B cell (primary cell): ENCODE measurements around the gene TMEM132D. TPM values are rescaled to one million over a fixed set of nuclear protein-coding genes. Genes with fewer than 3 reads are reported as not detected.

Source experiments
- ATAC-seq: fragments of 200-7000 bp; cut with Tn5 transposase; one replicate; pipeline ENCODE4 v1.10.0; 2021; ENCODE audit warnings: low read depth, mild to moderate bottlenecking, moderate number of reproducible peaks, moderate library complexity
- CTCF ChIA-PET: fragments of 350-600 bp; sonication (Branson Sonifier 250); formaldehyde crosslinking; loops from one replicate; lab custom pipeline; 2021; ENCODE audit warnings: antibody characterized with exemption, inconsistent platforms; lab: Charles Lee
- POLR2A ChIA-PET: fragments of 350-600 bp; sonication (Branson Sonifier 250); formaldehyde crosslinking; loops from one replicate; lab custom pipeline; 2021; ENCODE audit warnings: antibody characterized with exemption; lab: Charles Lee
- DNase-seq: peaks from one replicate; pipeline ENCODE4 v3.0.0; 2013
- H2AFZ ChIP-seq: 2 replicates; pipeline ENCODE4 v1.6.1; 2012; ENCODE audit warnings: mild to moderate bottlenecking, low read depth, low read length; ENCODE audit not compliant: insufficient read depth, poor library complexity, severe bottlenecking
- H3K27ac ChIP-seq, 2 donors: 1 replicate in 1 of 2; 2 replicates in 1 of 2; pipeline ENCODE4 v1.5.1; 2012 to 2013; ENCODE audit warnings: low read length in 2 of 2, mild to moderate bottlenecking in 2 of 2, moderate library complexity in 1 of 2
- H3K27me3 ChIP-seq, 4 experiments: fragments of 200-600 bp in 1 of 4; sonication (generic) in 1 of 4; replicated peaks in 1 of 4; 1 replicate in 2 of 4; 2 replicates in 2 of 4; pipeline versions ENCODE4 v1.6.1 to v1.7.0; 2013 to 2016; ENCODE audit warnings: low read length in 3 of 4, mild to moderate bottlenecking in 2 of 4, mixed read lengths in 1 of 4, moderate library complexity in 1 of 4; ENCODE audit not compliant: insufficient read depth in 4 of 4, control insufficient read depth in 3 of 4; ENCODE audit errors: control extremely low read depth in 1 of 4
- H3K36me3 ChIP-seq, 2 experiments: replicated peaks in 1 of 2; 1 replicate in 1 of 2; 2 replicates in 1 of 2; pipeline versions ENCODE4 v1.6.1 to v1.7.1; 2013; ENCODE audit warnings: low read length in 1 of 2; ENCODE audit not compliant: insufficient read depth in 2 of 2, control insufficient read depth in 1 of 2; ENCODE audit errors: control extremely low read depth in 1 of 2, extremely low read depth in 1 of 2
- H3K4me1 ChIP-seq, 2 donors: fragments of 200-600 bp in 1 of 2; sonication (generic) in 1 of 2; 1 replicate in 1 of 2; 2 replicates in 1 of 2; pipeline versions ENCODE4 v1.5.1 to v1.6.1; 2013 to 2017; ENCODE audit warnings: low read length in 2 of 2; ENCODE audit not compliant: control insufficient read depth in 2 of 2, insufficient read depth in 2 of 2
- H3K4me2 ChIP-seq: replicated peaks from 2 replicates; pipeline ENCODE3; 2012; ENCODE audit warnings: mild to moderate bottlenecking, low read depth, low read length; ENCODE audit not compliant: poor library complexity, severe bottlenecking
- H3K4me3 ChIP-seq, 5 experiments: fragments of 200-600 bp in 1 of 5; sonication (generic) in 1 of 5; 1 replicate in 3 of 5; 2 replicates in 2 of 5; pipeline versions ENCODE4 v1.5.1 to v1.7.0; 2011 to 2016; ENCODE audit warnings: low read length in 4 of 5, mild to moderate bottlenecking in 4 of 5, low read depth in 2 of 5, control low read depth in 1 of 5, moderate library complexity in 1 of 5; ENCODE audit not compliant: insufficient read depth in 1 of 5; ENCODE audit errors: control extremely low read depth in 1 of 5, extremely low read depth in 1 of 5
- H3K79me2 ChIP-seq: fragments of 200-600 bp; sonication (generic); one replicate; pipeline ENCODE4 v1.6.0; 2016; ENCODE audit warnings: low read length; ENCODE audit not compliant: control insufficient read depth, insufficient read depth
- H3K9ac ChIP-seq: fragments of 200-600 bp; sonication (generic); 2 replicates; pipeline ENCODE4 v1.6.1; 2017; ENCODE audit warnings: mild to moderate bottlenecking, low read length, moderate library complexity
- H3K9me3 ChIP-seq, 3 donors: one replicate each; pipeline versions ENCODE4 v1.6.1 to v1.7.1; 2013; ENCODE audit warnings: low read length in 2 of 3; ENCODE audit not compliant: control insufficient read depth in 2 of 3, insufficient read depth in 1 of 3; ENCODE audit errors: control extremely low read depth in 1 of 3
- H4K20me1 ChIP-seq: 2 replicates; pipeline ENCODE4 v1.6.0; 2012; ENCODE audit warnings: mild to moderate bottlenecking, low read length; ENCODE audit not compliant: insufficient read depth, control insufficient read depth, poor library complexity, severe bottlenecking
- H3K27ac Mint-ChIP-seq: one replicate; pipeline ENCODE4 v1.8.0; 2021; ENCODE audit warnings: mixed read lengths
- H3K27me3 Mint-ChIP-seq: one replicate; pipeline ENCODE4 v1.8.0; 2021; ENCODE audit warnings: mixed read lengths
- H3K4me1 Mint-ChIP-seq: one replicate; pipeline ENCODE4 v1.8.0; 2021; ENCODE audit warnings: mixed read lengths
- H3K4me3 Mint-ChIP-seq: one replicate; pipeline ENCODE4 v1.8.0; 2021; ENCODE audit warnings: mixed read lengths
- H3K9me3 Mint-ChIP-seq: one replicate; pipeline ENCODE4 v1.8.0; 2022; ENCODE audit warnings: mixed read lengths; ENCODE audit not compliant: insufficient read depth
- EZH2 ChIP-seq: IDR thresholded peaks from 2 replicates; pipeline ENCODE4 v1.6.1; 2012; ENCODE audit warnings: borderline replicate concordance, low read depth, mild to moderate bottlenecking, moderate library complexity, low read length; ENCODE audit not compliant: insufficient read depth, poor library complexity, severe bottlenecking
- WGBS: methylation state at CpG from one replicate; pipeline ENCODE4 v1.1.5; 2013; ENCODE audit warnings: missing lambda C conversion rate; ENCODE audit not compliant: insufficient coverage; 5-methylcytosine and 5-hydroxymethylcytosine counted together
- intact Hi-C: fragments of 100-400 bp; cut with micrococcal nuclease; formaldehyde crosslinking; loops from one replicate; pipeline ENCODE4 v1.10.0; 2022
- polyA plus RNA-seq: library from polyadenylated mRNA; depleted of rRNA; stranded (reverse); fragments of >200 nt; gene quantifications from 2 replicates; pipeline ENCODE4 v1.2.3, GENCODE V29; 2012
- total RNA-seq, 2 donors: library from RNA; stranded (reverse); fragments of 120-200 nt in 1 of 2; gene quantifications; 1 replicate in 1 of 2; 2 replicates in 1 of 2; pipeline versions ENCODE4 v1.2.3 to v1.2.4, GENCODE V29; 2013 to 2022
- TF ChIP-seq, protein P1 (sequence below): fragments of 200-600 bp; IDR thresholded peaks from one replicate; pipeline ENCODE4 v1.8.0; 2022; ENCODE audit warnings: antibody characterized with exemption, mild to moderate bottlenecking

The TMEM132D gene
- total and polyA plus RNA-seq, 2 donors (not counting 1 experiment from before 2014, with no cell fraction given): not detected

DNA sequence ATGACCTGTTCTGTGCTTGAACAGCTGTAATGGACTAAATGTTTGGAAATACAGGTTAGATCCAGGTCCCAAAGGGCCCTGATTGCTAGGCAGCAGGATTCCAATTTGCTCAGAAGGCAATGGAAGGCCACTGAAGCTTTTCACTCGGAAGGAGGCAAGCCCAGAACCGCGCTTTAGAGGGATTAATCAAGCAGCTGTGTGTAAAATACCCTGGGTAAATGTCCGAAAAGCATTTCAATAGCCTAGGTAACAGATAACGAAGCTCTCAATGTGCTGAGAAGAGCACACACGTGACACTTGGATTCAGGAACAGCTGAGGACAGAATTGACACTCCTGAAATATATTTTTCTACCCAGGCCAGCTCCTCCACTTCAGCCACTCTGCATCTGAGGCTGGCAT lies 436.1 kb downstream of the TMEM132D start:
- no peaks in the 10 kb centered on the region for H3K4me1 ChIP-seq
- ATAC-seq: no peak
- no peaks in the 10 kb centered on the region for H4K20me1 ChIP-seq
- no peak overlapping the region for H3K4me2 ChIP-seq
- H2AFZ ChIP-seq: no peak overlapping the region
- no peak overlapping the region for H3K4me3 ChIP-seq
- no peaks in the 10 kb centered on the region for H3K79me2 ChIP-seq
- Mint-ChIP-seq H3K4me3 (no peak overlapping the region), H3K4me1 (no peaks in the 10 kb centered on the region), H3K27me3 (no peaks in the 10 kb centered on the region), H3K9me3 (peaks cover 9% of the 10 kb centered on the region), H3K27ac (no peak overlapping the region)
- no peak for DNase-seq
- WGBS: 85% methylated on average over 6 of the region's 6 CpGs
- no peak for TF ChIP-seq EZH2
- TF ChIP-seq, protein P1, sequence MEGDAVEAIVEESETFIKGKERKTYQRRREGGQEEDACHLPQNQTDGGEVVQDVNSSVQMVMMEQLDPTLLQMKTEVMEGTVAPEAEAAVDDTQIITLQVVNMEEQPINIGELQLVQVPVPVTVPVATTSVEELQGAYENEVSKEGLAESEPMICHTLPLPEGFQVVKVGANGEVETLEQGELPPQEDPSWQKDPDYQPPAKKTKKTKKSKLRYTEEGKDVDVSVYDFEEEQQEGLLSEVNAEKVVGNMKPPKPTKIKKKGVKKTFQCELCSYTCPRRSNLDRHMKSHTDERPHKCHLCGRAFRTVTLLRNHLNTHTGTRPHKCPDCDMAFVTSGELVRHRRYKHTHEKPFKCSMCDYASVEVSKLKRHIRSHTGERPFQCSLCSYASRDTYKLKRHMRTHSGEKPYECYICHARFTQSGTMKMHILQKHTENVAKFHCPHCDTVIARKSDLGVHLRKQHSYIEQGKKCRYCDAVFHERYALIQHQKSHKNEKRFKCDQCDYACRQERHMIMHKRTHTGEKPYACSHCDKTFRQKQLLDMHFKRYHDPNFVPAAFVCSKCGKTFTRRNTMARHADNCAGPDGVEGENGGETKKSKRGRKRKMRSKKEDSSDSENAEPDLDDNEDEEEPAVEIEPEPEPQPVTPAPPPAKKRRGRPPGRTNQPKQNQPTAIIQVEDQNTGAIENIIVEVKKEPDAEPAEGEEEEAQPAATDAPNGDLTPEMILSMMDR: no peak
- H3K9ac ChIP-seq: no peak overlapping the region
- peaks cover 0 to 3% (median 0%) of the 10 kb centered on the region in 3 donors for H3K9me3 ChIP-seq
- CTCF ChIA-PET: no interaction called here
- intact Hi-C loops: no loop called here
- no peaks in the 10 kb centered on the region for H3K36me3 ChIP-seq
- POLR2A ChIA-PET: no interaction called here
- H3K27me3 ChIP-seq: no peaks in the 10 kb centered on the region
- H3K27ac ChIP-seq: no peak overlapping the region

DNA sequence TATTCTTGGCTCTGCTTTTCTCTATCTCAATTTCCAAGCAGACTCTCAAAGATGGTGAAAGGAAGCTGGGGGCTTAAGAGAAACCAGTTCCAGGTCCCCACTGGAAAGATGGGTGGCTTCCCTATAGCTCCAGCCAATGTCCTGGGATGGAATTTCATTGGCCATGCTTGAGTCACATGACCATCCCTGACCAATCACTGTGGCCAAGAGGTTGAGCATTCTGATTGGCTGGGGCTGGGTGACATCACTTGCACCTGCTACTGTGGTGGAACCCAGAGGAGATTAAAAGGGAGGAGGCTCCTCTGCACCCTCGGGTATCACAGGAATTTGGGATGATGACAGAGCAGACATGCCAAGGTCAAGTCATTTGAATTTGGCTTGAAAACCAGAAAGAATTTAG lies 436.5 kb downstream of the TMEM132D start:
- POLR2A ChIA-PET: no interaction called here
- H3K9me3 ChIP-seq: peaks cover 0 to 3% (median 0%) of the 10 kb centered on the region in 3 donors
- H2AFZ ChIP-seq: no peak overlapping the region
- no peaks in the 10 kb centered on the region for H4K20me1 ChIP-seq
- H3K27me3 Mint-ChIP-seq: no peaks in the 10 kb centered on the region
- 67% methylated on average over 1 of the region's 1 CpG for WGBS
- DNase-seq (no peak), ATAC-seq (no peak)
- H3K4me1 Mint-ChIP-seq: no peaks in the 10 kb centered on the region
- no peak overlapping the region for H3K9ac ChIP-seq
- no peak overlapping the region for H3K27ac Mint-ChIP-seq
- no peak overlapping the region for H3K4me3 ChIP-seq
- no peak overlapping the region for H3K4me3 Mint-ChIP-seq
- CTCF ChIA-PET: no interaction called here
- H3K36me3 ChIP-seq: no peaks in the 10 kb centered on the region
- H3K9me3 Mint-ChIP-seq: peaks cover 9% of the 10 kb centered on the region
- H3K4me1 ChIP-seq: no peaks in the 10 kb centered on the region
- no peaks in the 10 kb centered on the region for H3K79me2 ChIP-seq
- intact Hi-C loops: no loop called here
- no peak overlapping the region for H3K27ac ChIP-seq
- no peak overlapping the region for H3K4me2 ChIP-seq
- no peaks in the 10 kb centered on the region for H3K27me3 ChIP-seq
- no peak for TF ChIP-seq EZH2
- TF ChIP-seq, protein P1: no peak
